ENCODE data around the gene NLK.
"Not testable (repeated sequence)": the region's sequence is repeated elsewhere in the genome, so short reads cannot be mapped to it uniquely, and the experiment has no call there.

Gene NLK

DNA sequence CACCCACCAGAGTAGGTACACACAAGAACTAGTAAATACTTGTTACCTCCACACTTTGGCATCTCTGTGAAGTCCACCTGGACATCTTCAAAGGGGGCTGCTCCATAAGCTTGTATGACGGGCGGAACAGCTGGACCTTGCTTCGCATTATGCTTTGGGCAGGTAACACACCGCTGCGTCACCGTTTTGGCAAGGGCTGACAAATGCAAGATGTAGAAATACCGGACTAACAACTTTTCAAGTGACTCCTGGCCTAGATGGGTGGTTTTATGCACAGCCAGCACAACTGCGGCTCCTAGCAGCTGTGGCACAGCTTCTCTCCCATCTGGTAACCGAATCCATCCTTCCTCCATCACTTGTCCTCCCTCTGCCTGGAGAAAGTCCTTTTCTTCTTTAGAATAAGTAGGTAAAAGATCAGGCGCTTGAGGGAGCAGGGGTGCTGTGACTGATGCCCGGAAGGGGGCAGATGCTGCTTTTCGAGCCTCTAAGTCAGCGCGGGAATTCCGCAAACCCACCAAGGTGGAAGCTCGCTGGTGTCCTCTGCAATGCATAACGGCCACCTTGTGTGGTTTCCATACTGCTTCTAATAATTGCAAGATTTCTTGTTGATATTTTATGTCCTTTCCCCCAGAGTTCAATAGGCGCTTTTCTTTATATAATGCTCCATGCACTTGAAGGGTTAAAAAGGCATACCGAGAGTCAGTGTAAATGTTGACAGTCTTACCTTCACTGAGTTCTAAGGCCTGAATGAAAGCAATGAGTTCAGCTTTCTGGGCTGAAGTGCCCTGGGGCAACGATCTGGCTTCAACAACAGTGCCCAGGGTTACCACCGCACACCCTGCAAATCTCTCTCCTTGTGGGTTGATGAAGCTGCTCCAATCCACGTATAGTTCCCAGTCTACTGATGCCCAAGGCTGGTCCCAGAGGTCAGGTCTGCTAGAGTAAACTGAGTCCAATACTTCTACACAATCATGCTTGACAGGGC, 191.7 kb downstream of the NLK start:
- DNase-seq, result not testable (repeated sequence)

DNA sequence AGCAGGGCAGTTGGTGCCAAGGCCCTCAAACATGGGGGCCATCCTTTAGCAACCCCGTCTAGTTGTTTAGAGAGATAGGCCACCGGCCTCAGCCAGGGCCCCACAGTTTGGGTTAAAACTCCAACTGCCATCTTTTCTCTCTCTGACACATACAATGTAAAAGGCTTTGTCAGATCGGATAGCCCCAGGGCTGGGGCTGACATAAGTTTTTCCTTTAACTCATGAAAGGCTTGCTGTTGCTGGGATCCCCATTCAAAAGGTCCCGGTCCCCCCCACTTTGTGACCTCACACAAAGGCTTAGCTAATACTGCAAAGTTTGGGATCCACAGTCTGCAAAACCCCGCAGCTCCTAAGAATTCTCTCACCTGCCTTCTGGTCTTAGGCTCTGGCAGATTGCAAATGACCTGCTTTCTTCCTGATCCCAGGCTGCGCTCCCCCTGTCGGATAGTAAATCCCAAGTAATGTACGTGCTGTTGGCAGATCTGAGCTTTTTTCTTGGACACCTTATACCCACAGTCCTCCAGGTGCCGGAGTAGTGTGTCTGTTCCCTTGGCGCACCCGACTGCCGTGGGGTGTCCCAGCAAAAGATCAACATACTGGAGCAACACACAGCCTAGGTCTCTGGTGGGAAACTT, 192.7 kb downstream of the NLK start:
- not testable (repeated sequence) for DNase-seq

DNA sequence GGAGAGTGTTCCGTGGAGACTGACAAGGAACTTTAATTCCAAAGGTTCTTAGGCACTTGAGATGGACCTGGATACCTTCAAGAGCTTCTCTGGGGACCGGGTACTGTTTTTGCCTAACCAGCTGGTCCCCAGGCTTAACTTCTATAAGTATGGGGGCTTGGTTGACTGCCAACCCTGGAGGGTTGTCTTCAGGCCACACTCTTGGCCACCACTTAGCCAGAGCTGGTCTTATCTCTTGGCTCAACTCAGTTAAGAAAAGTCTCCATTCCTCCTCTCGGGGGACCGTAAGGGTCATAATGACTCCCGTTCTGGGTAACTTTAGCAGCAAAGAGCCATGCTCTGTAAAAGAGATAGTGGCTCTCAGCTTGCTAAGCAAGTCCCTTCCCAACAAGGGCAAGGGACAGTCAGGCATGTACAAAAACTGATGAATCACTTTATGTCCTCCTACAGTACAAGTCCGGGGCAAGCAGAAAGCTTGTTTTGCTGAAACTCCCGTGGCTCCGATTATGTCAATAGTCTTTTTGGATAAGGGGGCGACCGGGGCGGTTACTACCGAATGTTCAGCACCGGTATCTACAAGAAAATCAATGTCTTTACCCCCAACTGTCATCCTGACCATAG, 193.7 kb downstream of the NLK start:
- not testable (repeated sequence) for DNase-seq

DNA sequence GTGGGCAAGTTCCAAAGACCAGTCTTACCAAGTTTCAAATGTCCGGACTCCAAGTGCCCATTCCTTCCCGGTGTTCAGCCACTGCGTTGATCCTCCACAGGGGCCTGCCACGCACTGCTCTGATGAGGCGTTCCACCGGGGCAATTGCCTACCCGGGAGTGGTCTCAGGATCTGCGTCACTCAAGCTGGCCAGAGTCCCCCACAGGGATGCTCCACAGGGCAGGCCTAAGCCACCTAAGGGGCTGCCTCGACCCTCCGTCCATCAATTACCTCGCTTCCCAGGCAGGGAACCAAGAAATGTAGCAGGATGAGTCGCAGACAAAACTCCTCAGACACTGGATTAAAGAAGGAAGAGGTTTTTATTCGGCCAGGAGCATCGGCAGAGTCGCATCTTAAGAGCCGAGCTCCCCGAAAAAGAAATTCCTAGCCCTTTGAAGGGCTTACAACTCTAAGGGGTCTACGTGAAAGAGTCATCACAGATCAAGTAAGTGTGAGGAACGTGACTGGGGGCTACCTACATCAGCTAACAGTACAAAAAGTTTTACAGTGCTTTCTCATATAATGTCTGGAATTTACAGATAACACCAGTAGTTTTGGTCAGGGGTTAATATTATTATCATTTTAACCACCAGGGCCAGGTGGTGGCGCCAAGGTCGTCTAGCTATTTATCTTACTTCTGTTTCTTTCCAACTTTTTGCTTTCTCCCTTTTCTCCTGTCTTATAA, 196.2 kb downstream of the NLK start:
- not testable (repeated sequence) for DNase-seq

DNA sequence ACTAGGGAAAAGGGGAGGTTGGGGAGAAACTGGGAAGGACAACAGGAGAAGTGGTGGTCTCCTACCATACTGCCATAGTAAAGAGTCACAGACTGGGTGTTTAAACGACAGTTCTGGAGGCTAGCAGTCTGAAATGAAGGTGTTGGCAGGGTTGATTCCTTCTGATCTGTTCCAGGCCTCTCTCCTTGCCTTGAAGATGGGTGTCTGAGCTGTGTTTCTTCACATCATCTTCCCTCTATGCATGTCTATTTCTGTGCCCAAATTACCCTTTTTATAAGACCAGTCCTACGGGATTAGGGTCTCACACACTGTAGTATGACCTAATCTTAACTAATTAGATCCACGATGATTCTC, 196.8 kb downstream of the NLK start:
- DNase-seq, result no peak

DNA sequence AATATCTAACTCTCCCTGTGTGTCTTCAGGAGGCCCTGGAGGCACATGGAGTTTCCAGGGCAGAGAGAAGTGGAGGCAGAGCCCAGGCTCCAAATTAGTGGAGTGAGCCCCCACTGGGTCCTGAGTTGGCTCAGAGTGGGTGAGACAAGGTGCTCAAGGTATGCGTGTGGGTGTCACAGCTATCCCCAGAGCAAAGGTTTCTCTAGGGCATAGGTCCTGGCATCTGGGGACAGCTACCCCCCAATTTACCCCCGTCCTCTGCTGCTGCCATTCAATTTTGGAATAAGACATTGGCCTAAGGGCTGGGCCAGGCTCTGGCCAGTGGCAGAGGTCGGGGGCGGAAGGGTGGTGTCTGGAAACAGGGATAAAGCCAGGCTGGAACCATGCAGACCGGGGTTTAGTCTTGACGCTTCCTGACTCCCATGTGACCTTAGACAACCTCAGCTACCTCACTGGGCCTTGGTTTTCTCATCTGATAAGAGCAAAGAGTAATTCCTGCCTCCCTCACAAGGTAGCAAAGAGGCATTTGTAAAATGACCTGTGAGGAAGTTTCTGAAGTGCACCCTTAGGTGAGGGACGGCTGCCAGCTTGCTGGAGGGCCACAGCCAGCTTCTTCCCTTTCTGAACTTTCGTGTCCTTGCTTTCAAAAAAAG, 198.3 kb downstream of the NLK start:
- no peak for DNase-seq

DNA sequence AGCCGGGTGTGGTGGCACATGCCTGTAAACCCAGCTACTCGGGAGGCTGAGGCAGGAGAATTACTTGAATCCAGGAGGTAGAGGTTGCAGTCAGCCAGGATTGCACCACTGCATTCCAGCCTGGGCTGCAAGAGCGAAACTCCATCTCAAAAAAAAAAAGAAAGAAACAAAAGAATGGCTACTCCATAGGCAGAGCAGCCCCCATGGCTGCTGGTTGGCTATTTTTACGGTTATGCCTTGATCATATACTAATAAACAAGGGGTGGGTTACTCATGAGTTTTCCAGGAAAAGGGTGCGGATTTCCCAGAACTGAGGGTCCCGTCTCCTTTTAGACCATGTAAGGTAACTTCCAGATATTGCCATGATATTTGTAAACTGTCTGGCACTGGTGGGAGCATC, 200.3 kb downstream of the NLK start:
- DNase-seq, result no peak

DNA sequence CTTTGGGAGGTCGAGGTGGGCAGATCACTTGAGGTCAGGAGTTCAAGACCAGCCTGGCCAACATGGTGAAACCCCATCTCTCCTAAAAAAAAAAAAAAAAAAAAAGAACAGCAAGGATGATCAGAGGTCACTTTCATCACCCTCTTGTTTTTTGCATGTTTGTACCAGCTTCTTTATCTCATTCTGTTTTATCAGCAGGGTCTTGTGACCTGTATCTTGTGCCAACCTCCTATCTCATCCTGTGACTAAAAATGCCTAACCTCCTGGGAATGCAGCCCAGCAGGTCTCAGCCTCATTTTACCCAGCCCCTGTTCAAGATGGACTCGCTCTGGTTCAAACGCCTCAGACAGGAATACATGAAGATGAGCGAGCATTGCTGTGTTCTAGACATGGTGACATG, 200.8 kb downstream of the NLK start:
- not testable (repeated sequence) for DNase-seq

DNA sequence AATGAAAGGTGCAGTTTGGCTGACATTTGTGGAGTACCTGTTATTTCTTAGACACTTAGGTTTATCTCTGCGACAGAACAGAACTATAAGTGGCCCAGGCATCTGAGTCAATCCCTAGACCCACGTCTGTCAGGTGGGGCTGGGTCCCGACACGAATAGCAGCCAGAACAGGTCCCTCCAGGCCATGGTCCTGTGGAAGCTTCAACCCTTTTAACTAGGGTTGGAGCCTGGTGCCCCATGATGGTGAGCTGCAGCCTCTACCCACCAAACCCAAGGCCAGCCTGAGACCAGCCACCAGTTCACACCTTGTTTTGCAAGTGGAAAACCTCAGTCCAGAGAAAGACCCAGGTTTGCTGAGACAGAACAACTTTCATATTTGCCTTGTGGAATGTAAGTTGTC, 202.0 kb downstream of the NLK start:
- no peak for DNase-seq
